ENCODE measurements around the gene CTNNBL1. TPM values are rescaled to one million over a fixed set of nuclear protein-coding genes. Genes with fewer than 3 reads are reported as not detected.

Gene CTNNBL1
- total and polyA plus RNA-seq, 2 experiments from 2014 or later = 25.3 to 53.7 TPM

DNA sequence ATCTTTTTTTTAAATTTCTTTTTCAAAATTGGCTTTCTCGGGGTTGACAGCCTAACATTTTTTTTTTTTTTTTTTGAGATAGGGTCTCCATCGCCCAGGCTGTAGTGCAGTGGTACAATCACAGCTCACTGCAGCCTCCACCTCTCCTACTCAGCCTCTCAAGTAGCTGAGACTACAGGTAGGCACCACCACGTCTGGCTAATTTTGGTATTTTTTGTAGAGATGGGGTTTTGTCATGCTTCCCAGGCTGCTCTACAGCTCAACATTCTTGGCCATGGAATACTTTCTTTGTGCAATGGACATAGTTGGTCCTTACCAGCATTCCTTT lies 6.4 kb upstream of the CTNNBL1 start:
- no peaks in the 10 kb centered on the region for H4K20me1 ChIP-seq (ENCODE audit: insufficient read depth)
- H3K4me3 ChIP-seq = no peak overlapping the region
- H3K9me3 ChIP-seq (ENCODE audit: low read depth) = no peaks in the 10 kb centered on the region
- H3K4me2 ChIP-seq (ENCODE audit: unreplicated experiment) = no peak overlapping the region
- DNase-seq = no peak
- H3K27ac ChIP-seq = no peak overlapping the region
- H3K9ac ChIP-seq = no peak overlapping the region
- no peaks in the 10 kb centered on the region for H3K9me2 ChIP-seq (ENCODE audit: insufficient read depth)
- H3K36me3 ChIP-seq (ENCODE audit: low read depth) = no peaks in the 10 kb centered on the region
- 31 to 37% methylated on average over 3 of the region's 3 CpGs for WGBS, 2 experiments (ENCODE audit: low coverage in 1 of 2, low lambda C conversion rate in 2 of 2, missing lambda C conversion rate in 2 of 2)
- no peaks in the 10 kb centered on the region for H3K79me2 ChIP-seq (ENCODE audit: insufficient read depth)
- in situ Hi-C loops (cut with MboI) = no loop called here
- no peak overlapping the region for H2AFZ ChIP-seq
- TF ChIP-seq EZH2phosphoT487 (IDR thresholded peaks at IDR 0.05; ENCODE audit: insufficient read depth, low read depth) (no peak), EZH2 (IDR thresholded peaks at IDR 0.05; ENCODE audit: insufficient read depth, poor library complexity, severe bottlenecking) (no peak)
- H3K4me1 ChIP-seq (ENCODE audit: insufficient read depth) = no peaks in the 10 kb centered on the region
- no peaks in the 10 kb centered on the region for H3F3A ChIP-seq (ENCODE audit: insufficient read depth)
- no peaks in the 10 kb centered on the region for H3K27me3 ChIP-seq (replicated peaks; ENCODE audit: insufficient read depth)

DNA sequence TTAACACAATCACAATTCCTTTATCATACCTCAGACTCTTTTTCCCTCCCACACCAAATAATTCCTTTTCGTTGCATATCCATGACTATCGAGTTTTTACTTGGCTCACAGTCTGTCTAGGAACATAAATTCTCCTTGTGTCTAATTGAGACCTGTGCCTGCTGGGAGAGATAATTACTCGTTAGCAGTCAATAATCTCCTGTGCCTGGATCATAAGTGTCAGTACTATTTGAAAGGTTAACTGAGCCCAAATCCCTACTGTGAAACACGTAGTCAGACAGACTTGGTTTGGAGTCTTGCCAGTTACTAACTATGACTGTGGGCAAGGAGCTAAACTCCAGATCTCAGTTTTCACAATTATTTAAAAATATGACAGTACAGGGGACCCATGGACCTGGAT lies 5.7 kb upstream of the CTNNBL1 start:
- 41 to 43% methylated on average over 4 of the region's 4 CpGs for WGBS, 2 experiments (ENCODE audit: low coverage in 1 of 2, low lambda C conversion rate in 2 of 2, missing lambda C conversion rate in 2 of 2)
- in situ Hi-C loops (cut with MboI) = no loop called here
- Histone ChIP-seq H2AFZ (no peak overlapping the region), H3K27me3 (replicated peaks; ENCODE audit: insufficient read depth) (no peaks in the 10 kb centered on the region), H3K27ac (no peak overlapping the region), H3K9me3 (ENCODE audit: low read depth) (no peaks in the 10 kb centered on the region), H3F3A (ENCODE audit: insufficient read depth) (no peaks in the 10 kb centered on the region), H3K4me2 (ENCODE audit: unreplicated experiment) (no peak overlapping the region), H3K4me3 (no peak overlapping the region), H3K9ac (no peak overlapping the region), H3K9me2 (ENCODE audit: insufficient read depth) (no peaks in the 10 kb centered on the region), H3K4me1 (ENCODE audit: insufficient read depth) (no peaks in the 10 kb centered on the region), H3K36me3 (ENCODE audit: low read depth) (no peaks in the 10 kb centered on the region), H4K20me1 (ENCODE audit: insufficient read depth) (no peaks in the 10 kb centered on the region), H3K79me2 (ENCODE audit: insufficient read depth) (no peaks in the 10 kb centered on the region)
- DNase-seq = no peak
- TF ChIP-seq EZH2 (IDR thresholded peaks at IDR 0.05; ENCODE audit: insufficient read depth, poor library complexity, severe bottlenecking) (no peak), EZH2phosphoT487 (IDR thresholded peaks at IDR 0.05; ENCODE audit: insufficient read depth, low read depth) (no peak)

DNA sequence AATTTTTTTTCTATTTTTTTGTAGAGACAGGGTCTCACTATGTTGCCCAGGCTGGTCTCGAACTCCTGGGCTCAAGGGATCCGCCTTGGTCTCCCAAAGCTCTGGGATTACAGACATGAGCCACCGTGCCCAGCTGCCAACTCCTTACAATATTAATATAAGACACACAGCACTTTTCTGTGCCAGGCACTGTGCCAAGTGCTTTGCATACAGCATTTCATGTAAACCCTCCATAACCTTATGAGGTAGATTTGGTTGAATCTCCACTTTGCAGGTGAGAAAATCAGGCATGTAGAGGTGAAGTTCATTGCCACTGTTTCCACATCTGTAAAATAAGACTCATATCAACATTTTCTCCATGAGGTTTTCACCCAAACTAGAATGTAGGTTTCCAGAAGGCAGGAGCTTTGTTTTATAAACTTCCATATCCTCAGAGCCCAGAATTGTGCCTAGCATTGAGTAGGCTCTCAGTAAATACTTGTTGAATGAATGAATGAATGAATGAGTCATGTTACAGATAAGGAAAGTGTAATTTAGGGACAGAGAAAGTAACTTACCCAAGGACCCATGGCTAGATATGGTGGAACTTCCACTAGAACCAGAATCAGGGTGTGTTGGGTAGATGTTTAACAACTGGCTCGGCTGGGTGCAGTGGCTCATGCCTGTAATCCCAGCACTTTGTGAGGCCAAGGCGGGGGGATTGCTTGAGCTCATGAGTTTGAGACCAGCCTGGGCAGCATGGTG lies 3.0 kb upstream of the CTNNBL1 start:
- Histone ChIP-seq H3K4me1 (ENCODE audit: insufficient read depth) (peaks cover 7% of the 10 kb centered on the region; the same call in 1 of the 2 replicates), H3F3A (ENCODE audit: insufficient read depth) (no peaks in the 10 kb centered on the region), H3K4me2 (ENCODE audit: unreplicated experiment) (no peak overlapping the region), H3K79me2 (ENCODE audit: insufficient read depth) (peaks cover 20% of the 10 kb centered on the region), H3K27me3 (replicated peaks; ENCODE audit: insufficient read depth) (no peaks in the 10 kb centered on the region), H2AFZ (no peak overlapping the region), H3K36me3 (ENCODE audit: low read depth) (no peaks in the 10 kb centered on the region), H3K9ac (no peak overlapping the region), H3K9me3 (ENCODE audit: low read depth) (no peaks in the 10 kb centered on the region), H4K20me1 (ENCODE audit: insufficient read depth) (no peaks in the 10 kb centered on the region), H3K9me2 (ENCODE audit: insufficient read depth) (no peaks in the 10 kb centered on the region), H3K27ac (no peak overlapping the region), H3K4me3 (no peak overlapping the region)
- TF ChIP-seq EZH2phosphoT487 (IDR thresholded peaks at IDR 0.05; ENCODE audit: insufficient read depth, low read depth) (no peak), EZH2 (IDR thresholded peaks at IDR 0.05; ENCODE audit: insufficient read depth, poor library complexity, severe bottlenecking) (no peak)
- in situ Hi-C loops (cut with MboI) = no loop called here
- no peak for DNase-seq
- WGBS, 2 experiments (ENCODE audit: low coverage in 1 of 2, low lambda C conversion rate in 2 of 2, missing lambda C conversion rate in 2 of 2) = 54 to 58% methylated on average over 5 of the region's 5 CpGs

DNA sequence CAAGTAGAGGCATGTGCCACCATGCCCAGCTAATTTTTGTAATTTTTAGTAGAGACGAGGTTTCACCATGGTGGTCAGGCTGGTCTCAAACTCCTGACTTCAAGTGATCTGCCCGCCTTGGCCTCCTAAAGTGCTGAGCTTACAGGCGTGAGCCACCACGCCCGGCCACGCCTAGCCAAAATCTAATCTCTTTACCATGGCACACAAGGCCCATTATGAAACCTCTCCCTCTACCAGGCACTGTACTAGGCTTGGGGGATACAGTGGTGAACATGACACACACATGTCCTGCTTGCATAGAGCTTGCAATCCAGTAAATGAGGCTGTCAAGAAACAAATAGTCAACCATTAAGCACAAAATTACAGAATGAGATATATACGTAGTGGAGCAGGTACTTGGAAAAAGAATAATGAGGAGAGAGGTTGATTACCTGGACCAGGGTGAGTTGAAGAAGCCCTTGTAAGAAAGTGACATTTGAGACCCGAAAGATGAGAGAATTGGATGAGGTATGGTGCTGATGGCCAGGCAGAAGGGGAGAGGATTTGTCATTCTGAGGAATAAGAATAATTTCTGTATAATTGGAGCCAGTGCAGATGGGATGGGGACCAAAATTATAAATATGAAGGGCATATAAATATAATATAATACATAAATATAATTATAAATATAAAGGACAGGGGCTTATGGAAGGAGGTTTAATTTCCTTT lies 1.2 kb upstream of the CTNNBL1 start:
- Histone ChIP-seq H3K79me2 (ENCODE audit: insufficient read depth) (peaks cover 38% of the 10 kb centered on the region), H3K27me3 (replicated peaks; ENCODE audit: insufficient read depth) (no peaks in the 10 kb centered on the region), H3F3A (ENCODE audit: insufficient read depth) (no peaks in the 10 kb centered on the region), H3K4me3 (no peak overlapping the region), H3K9me3 (ENCODE audit: low read depth) (no peaks in the 10 kb centered on the region), H3K4me2 (ENCODE audit: unreplicated experiment) (no peak overlapping the region), H3K9ac (no peak overlapping the region), H3K9me2 (ENCODE audit: insufficient read depth) (no peaks in the 10 kb centered on the region), H3K36me3 (ENCODE audit: low read depth) (no peaks in the 10 kb centered on the region), H4K20me1 (ENCODE audit: insufficient read depth) (no peaks in the 10 kb centered on the region), H3K4me1 (ENCODE audit: insufficient read depth) (peaks cover 7% of the 10 kb centered on the region; the same call in 1 of the 2 replicates), H2AFZ (peak overlapping the region; percentile 87; the same call in 1 of the 2 replicates), H3K27ac (no peak overlapping the region)
- in situ Hi-C loops (cut with MboI) = no loop called here
- no peak for DNase-seq
- 75 to 76% methylated on average over 8 of the region's 8 CpGs for WGBS, 2 experiments (ENCODE audit: low coverage in 1 of 2, low lambda C conversion rate in 2 of 2, missing lambda C conversion rate in 2 of 2)
- TF ChIP-seq EZH2 (IDR thresholded peaks at IDR 0.05; ENCODE audit: insufficient read depth, poor library complexity, severe bottlenecking) (no peak), EZH2phosphoT487 (IDR thresholded peaks at IDR 0.05; ENCODE audit: insufficient read depth, low read depth) (no peak)

Measured in GM23248 (cell line).